SK-N-SH (cell line): ENCODE results near the gene ADCY9.

ENCODE experiments used
- CTCF ChIP-seq: fragments of 200-600 bp; sonication (generic); IDR thresholded peaks from 2 replicates; pipeline ENCODE4 v1.6.1; 2017; ENCODE audit warnings: antibody characterized with exemption, mild to moderate bottlenecking, moderate library complexity
- EP300 ChIP-seq, 2 experiments: IDR thresholded peaks; 2 replicates each; pipeline versions ENCODE4 v1.4.0 to v1.6.1; 2012; ENCODE audit warnings: borderline replicate concordance in 1 of 2, low read depth in 1 of 2, low read length in 1 of 2
- FOXJ3 ChIP-seq: sonication (generic); formaldehyde crosslinking; IDR thresholded peaks from 2 replicates; pipeline ENCODE4 v1.5.1; 2020; ENCODE audit warnings: mild to moderate bottlenecking, missing genetic modification reagents
- GABPA ChIP-seq: IDR thresholded peaks from 2 replicates; pipeline ENCODE4 v1.4.0; 2012; ENCODE audit warnings: low read depth, mild to moderate bottlenecking
- JUND ChIP-seq: IDR thresholded peaks from 2 replicates; pipeline ENCODE4 v1.4.0; 2012
- MEF2A ChIP-seq: IDR thresholded peaks from 2 replicates; pipeline ENCODE4 v1.4.0; 2012; ENCODE audit warnings: low read depth, borderline replicate concordance
- POLR2AphosphoS5 ChIP-seq: IDR thresholded peaks from 2 replicates; pipeline ENCODE4 v1.6.1; 2012; ENCODE audit warnings: low read depth, low read length
- SMC3 ChIP-seq: IDR thresholded peaks from 2 replicates; pipeline ENCODE4 v1.6.1; 2012; ENCODE audit warnings: low read depth, low read length, improper control_type of control experiment
- TAF1 ChIP-seq: IDR thresholded peaks from 2 replicates; pipeline ENCODE4 v1.6.1; 2012; ENCODE audit warnings: low read depth, mild to moderate bottlenecking, low read length, moderate library complexity, borderline replicate concordance
- USF1 ChIP-seq: IDR thresholded peaks from 2 replicates; pipeline ENCODE4 v1.4.0; 2012; ENCODE audit warnings: low read depth, borderline replicate concordance
- USF2 ChIP-seq: fragments of 150-350 bp; IDR thresholded peaks from 2 replicates; pipeline ENCODE4 v1.6.1; 2017; ENCODE audit warnings: antibody characterized with exemption, low read length, low read depth, borderline replicate concordance
- YY1 ChIP-seq: IDR thresholded peaks from 2 replicates; pipeline ENCODE4 v1.4.0; 2012; ENCODE audit warnings: low read depth, mild to moderate bottlenecking

- TF ChIP-seq TAF1 (no peak), GABPA (no peak), SMC3 (no peak), POLR2AphosphoS5 (no peak), JUND (no peak), USF2 (no peak), FOXJ3 (CRISPR knock-in tag) (no peak), CTCF (no peak), YY1 (no peak), USF1 (no peak), EP300 (IDR thresholded peaks at IDR 0.05; ENCODE audit: borderline replicate concordance in 1 of 2, low read depth in 1 of 2, low read length in 1 of 2) (no peak), MEF2A (no peak)
These were observed 62.9 kb downstream of the ADCY9 start for GRCh38 chr16:4053301-4053845.
